A673 (cell line): ENCODE data around the gene ADAMTS12. TPM values are rescaled to one million over a fixed set of nuclear protein-coding genes. Genes with fewer than 3 reads are reported as not detected.

Experiments
- BruUV-seq: library from RNA; stranded (reverse); fragments of 400-500 nt; replicated peaks from 2 replicates; lab custom pipeline; 2021; lab: Mats Ljungman, UMichigan
- CTCF ChIA-PET: fragments of 300-600 bp; sonication (Branson Sonifier 250); formaldehyde crosslinking; loops from one replicate; lab custom pipeline; 2022; ENCODE audit warnings: antibody characterized with exemption; lab: Charles Lee
- POLR2A ChIA-PET: fragments of 300-600 bp; sonication (Branson Sonifier 250); formaldehyde crosslinking; loops from one replicate; lab custom pipeline; 2022; ENCODE audit warnings: antibody characterized with exemption; ENCODE audit not compliant: low non-redundant PET; lab: Charles Lee
- DNase-seq: peaks from one replicate; pipeline ENCODE4 v3.0.0-alpha.2; 2015; ENCODE audit warnings: low spot score
- H3K27ac ChIP-seq: fragments of 200-600 bp; sonication (generic); 2 replicates; pipeline ENCODE4 v1.5.1; 2016; ENCODE audit warnings: mixed run types, low read depth, mild to moderate bottlenecking, mixed read lengths, antibody characterized with exemption, low read length; ENCODE audit not compliant: poor library complexity, severe bottlenecking
- H3K27me3 ChIP-seq: fragments of 200-600 bp; sonication (generic); replicated peaks from 2 replicates; pipeline ENCODE4 v1.6.1; 2017; ENCODE audit warnings: mixed run types, low read depth, mild to moderate bottlenecking, mixed read lengths, antibody characterized with exemption, low read length; ENCODE audit not compliant: insufficient read depth, poor library complexity
- H3K36me3 ChIP-seq: fragments of 200-600 bp; sonication (generic); 2 replicates; pipeline ENCODE4 v1.6.1; 2016; ENCODE audit warnings: mixed run types, mild to moderate bottlenecking, mixed read lengths, antibody characterized with exemption, low read length; ENCODE audit not compliant: insufficient read depth, poor library complexity, severe bottlenecking
- H3K4me1 ChIP-seq: fragments of 200-600 bp; sonication (generic); 2 replicates; pipeline ENCODE4 v1.6.1; 2017; ENCODE audit warnings: mixed run types, mild to moderate bottlenecking, mixed read lengths, antibody characterized with exemption, low read length; ENCODE audit not compliant: insufficient read depth, poor library complexity, severe bottlenecking
- H3K4me3 ChIP-seq: fragments of 200-600 bp; sonication (generic); 2 replicates; pipeline ENCODE4 v1.5.1; 2016; ENCODE audit warnings: low read depth, mixed run types, mild to moderate bottlenecking, mixed read lengths, low read length; ENCODE audit not compliant: poor library complexity, severe bottlenecking
- H3K9me3 ChIP-seq: fragments of 200-600 bp; sonication (generic); 2 replicates; pipeline ENCODE4 v1.6.1; 2016; ENCODE audit warnings: mixed run types, low read depth, mild to moderate bottlenecking, mixed read lengths, antibody characterized with exemption, low read length; ENCODE audit not compliant: poor library complexity, severe bottlenecking
- CTCF ChIP-seq: fragments of 300-800, 200-600 bp; sonication (generic); conservative IDR thresholded peaks from 2 replicates; pipeline ENCODE4 v1.5.1; 2017; ENCODE audit warnings: low read depth, mild to moderate bottlenecking, antibody characterized with exemption, low read length, moderate library complexity, mixed read lengths
- EZH2 ChIP-seq: fragments of 200-600 bp; sonication (generic); IDR thresholded peaks from 2 replicates; pipeline ENCODE4 v1.6.1; 2017; ENCODE audit warnings: borderline replicate concordance, low read depth, mild to moderate bottlenecking, mixed read lengths, antibody characterized with exemption, low read length; ENCODE audit not compliant: poor library complexity, severe bottlenecking
- intact Hi-C: fragments of 100-400 bp; cut with micrococcal nuclease; formaldehyde crosslinking; loops from one replicate; pipeline ENCODE4 v1.10.0; 2022; ENCODE audit not compliant: unreplicated experiment
- total RNA-seq: library from RNA; stranded (reverse); gene quantifications from 2 replicates; pipeline ENCODE4 v1.2.3, GENCODE V29; 2021

Gene ADAMTS12
- total RNA-seq, 1 experiment from 2014 or later: 0.84 TPM

DNA sequence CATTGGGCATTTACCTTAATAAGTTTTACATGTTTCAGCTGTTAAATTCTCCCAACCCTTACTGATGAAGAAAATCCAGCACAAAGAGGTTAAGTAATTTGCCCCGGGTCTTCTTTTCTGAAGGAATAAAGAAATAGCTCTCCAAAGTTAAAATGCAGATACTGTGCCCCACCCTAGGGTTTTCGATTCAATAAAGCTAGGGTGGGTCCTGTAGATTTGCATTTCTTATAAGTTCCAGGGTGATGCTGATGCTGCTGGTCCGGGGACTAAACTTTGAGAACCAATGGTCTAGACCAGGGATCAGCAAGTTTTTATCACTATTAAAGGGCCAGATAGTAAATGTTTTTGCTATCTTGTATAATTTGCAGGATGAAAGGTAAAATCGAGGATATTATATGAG is 156.7 kb downstream of the ADAMTS12 start:
- no peak for DNase-seq
- Histone ChIP-seq H3K4me1 (no peaks in the 10 kb centered on the region), H3K27me3 (no peaks in the 10 kb centered on the region), H3K27ac (no peak overlapping the region), H3K36me3 (no peaks in the 10 kb centered on the region), H3K4me3 (no peak overlapping the region), H3K9me3 (no peaks in the 10 kb centered on the region)
- BruUV-seq: no TSS peak
- CTCF ChIA-PET: interaction anchor here (0.6 kb wide), 1 partner anchor 199 kb away, joined by 3 read pairs; no protein-coding TSS in a partner anchor
- POLR2A ChIA-PET: no interaction called here
- TF ChIP-seq CTCF (no peak), EZH2 (no peak)
- intact Hi-C loops: no loop called here

- no peaks in the 10 kb centered on the region for H3K9me3 ChIP-seq
- H3K27me3 ChIP-seq: no peaks in the 10 kb centered on the region
- no TSS peak for BruUV-seq
- no peaks in the 10 kb centered on the region for H3K4me1 ChIP-seq
- no peak for TF ChIP-seq EZH2
- CTCF ChIA-PET: interaction anchor here (0.6 kb wide), 1 partner anchor 199 kb away, joined by 3 read pairs; no protein-coding TSS in a partner anchor
- no peak for DNase-seq
- intact Hi-C loops: no loop called here
- POLR2A ChIA-PET: no interaction called here
- H3K4me3 ChIP-seq: no peak overlapping the region
- H3K27ac ChIP-seq: no peak overlapping the region
- H3K36me3 ChIP-seq: no peaks in the 10 kb centered on the region
These were observed 157.3 kb downstream of the ADAMTS12 start for GRCh38 chr5:33734537-33734936.

DNA sequence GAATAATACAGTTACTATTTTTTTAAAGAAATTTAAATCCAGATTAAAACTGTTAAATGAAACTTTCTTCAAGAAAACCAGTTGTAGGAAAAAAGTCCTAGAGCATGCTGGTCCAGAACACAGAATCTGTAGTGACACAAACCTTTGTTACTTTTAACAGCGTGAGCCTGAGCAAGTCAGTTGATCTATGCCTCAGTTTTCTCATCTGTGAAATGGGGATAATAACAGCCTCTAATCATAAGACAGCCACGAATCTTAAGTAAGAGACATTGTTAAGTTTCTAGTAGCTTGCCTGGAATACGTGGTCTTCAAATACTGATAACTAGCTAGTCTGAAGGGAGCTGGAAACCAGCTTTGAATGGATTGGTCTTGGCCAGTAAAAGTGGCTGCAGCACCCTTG is 158.6 kb downstream of the ADAMTS12 start:
- Histone ChIP-seq H3K27ac (no peak overlapping the region), H3K36me3 (no peaks in the 10 kb centered on the region), H3K27me3 (no peaks in the 10 kb centered on the region), H3K4me3 (no peak overlapping the region), H3K9me3 (no peaks in the 10 kb centered on the region), H3K4me1 (no peaks in the 10 kb centered on the region)
- TF ChIP-seq EZH2: no peak
- no peak for TF ChIP-seq CTCF
- DNase-seq: no peak
- no TSS peak for BruUV-seq
- intact Hi-C loops: no loop called here
- ChIA-PET CTCF (no interaction called here), POLR2A (no interaction called here)

- TF ChIP-seq CTCF (no peak), EZH2 (no peak)
- Histone ChIP-seq H3K27ac (no peak overlapping the region), H3K4me1 (no peaks in the 10 kb centered on the region), H3K4me3 (no peak overlapping the region), H3K27me3 (no peaks in the 10 kb centered on the region), H3K36me3 (no peaks in the 10 kb centered on the region), H3K9me3 (no peaks in the 10 kb centered on the region)
- DNase-seq: no peak
- no TSS peak for BruUV-seq
- intact Hi-C loops: no loop called here
- CTCF ChIA-PET: no interaction called here
- POLR2A ChIA-PET: no interaction called here
These were observed 165.2 kb downstream of the ADAMTS12 start for GRCh38 chr5:33726422-33727165.
